ENCODE data around the gene GDF2. TPM values are rescaled to one million over a fixed set of nuclear protein-coding genes. Genes with fewer than 3 reads are reported as not detected.

The GDF2 gene
- total and polyA plus RNA-seq, 4 donors = not detected

DNA sequence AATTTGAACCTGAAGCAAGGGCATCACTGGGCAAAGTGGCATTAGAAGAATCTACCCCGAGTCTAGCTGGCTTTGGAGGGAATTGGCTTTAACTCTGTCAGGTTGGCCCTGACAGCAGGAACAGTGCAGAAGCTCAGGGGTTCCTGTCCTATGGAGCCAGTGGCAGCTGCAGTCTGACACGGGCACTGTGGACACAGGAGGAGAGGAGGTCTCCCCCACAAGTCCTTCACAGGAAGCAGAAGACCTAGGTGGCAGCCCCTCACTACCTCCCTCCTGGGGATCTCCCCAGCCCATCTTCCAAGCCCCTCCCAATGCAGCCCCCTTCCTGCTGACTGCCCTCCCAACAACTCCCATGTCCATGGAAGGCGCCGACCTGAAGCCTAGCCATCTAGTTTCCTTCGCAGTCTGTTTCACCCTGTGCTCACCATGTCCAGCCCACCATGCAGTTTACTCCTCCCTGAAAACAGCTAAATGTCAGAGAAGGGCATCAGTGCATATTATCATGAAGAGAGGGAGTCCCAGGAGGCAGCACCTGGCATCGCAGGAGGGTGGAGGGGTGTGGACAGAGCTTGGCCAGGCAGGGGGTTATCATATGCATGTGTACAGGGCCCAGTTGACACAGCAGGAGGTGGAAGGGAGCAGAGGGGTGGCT is 40.1 kb upstream of the GDF2 start:
- Histone ChIP-seq H3K27me3 (ENCODE audit: control insufficient read depth in 3 of 3, insufficient read depth in 3 of 3, low read length in 2 of 3) (no peaks in the 10 kb centered on the region), H3K4me3 (no peak overlapping the region), H3K9me3 (ENCODE audit: control insufficient read depth in 4 of 4, insufficient read depth in 3 of 4, low read length in 3 of 4) (no peaks in the 10 kb centered on the region), H3K36me3 (ENCODE audit: control insufficient read depth in 4 of 4, insufficient read depth in 4 of 4, low read length in 4 of 4) (no peaks in the 10 kb centered on the region), H3K4me1 (ENCODE audit: control insufficient read depth in 5 of 5, insufficient read depth in 5 of 5, low read length in 5 of 5) (peaks cover 0 to 8% (median 0%) of the 10 kb centered on the region in 5 donors), H3K27ac (ENCODE audit: low read depth in 1 of 2, low read length in 1 of 2) (no peak overlapping the region), H3K9ac (ENCODE audit: insufficient read depth in 1 of 2, low read length in 2 of 2) (no peak overlapping the region)
- ATAC-seq (ENCODE audit: insufficient read depth, low FRiP score) = no peak
- DNase-seq = no peak
- TF ChIP-seq, protein P1, sequence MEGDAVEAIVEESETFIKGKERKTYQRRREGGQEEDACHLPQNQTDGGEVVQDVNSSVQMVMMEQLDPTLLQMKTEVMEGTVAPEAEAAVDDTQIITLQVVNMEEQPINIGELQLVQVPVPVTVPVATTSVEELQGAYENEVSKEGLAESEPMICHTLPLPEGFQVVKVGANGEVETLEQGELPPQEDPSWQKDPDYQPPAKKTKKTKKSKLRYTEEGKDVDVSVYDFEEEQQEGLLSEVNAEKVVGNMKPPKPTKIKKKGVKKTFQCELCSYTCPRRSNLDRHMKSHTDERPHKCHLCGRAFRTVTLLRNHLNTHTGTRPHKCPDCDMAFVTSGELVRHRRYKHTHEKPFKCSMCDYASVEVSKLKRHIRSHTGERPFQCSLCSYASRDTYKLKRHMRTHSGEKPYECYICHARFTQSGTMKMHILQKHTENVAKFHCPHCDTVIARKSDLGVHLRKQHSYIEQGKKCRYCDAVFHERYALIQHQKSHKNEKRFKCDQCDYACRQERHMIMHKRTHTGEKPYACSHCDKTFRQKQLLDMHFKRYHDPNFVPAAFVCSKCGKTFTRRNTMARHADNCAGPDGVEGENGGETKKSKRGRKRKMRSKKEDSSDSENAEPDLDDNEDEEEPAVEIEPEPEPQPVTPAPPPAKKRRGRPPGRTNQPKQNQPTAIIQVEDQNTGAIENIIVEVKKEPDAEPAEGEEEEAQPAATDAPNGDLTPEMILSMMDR (IDR thresholded peaks at IDR 0.05; ENCODE audit: control extremely low read depth, extremely low read depth) = no peak
- WGBS, 2 donors = 84 to 85% methylated on average over 6 of the region's 6 CpGs

DNA sequence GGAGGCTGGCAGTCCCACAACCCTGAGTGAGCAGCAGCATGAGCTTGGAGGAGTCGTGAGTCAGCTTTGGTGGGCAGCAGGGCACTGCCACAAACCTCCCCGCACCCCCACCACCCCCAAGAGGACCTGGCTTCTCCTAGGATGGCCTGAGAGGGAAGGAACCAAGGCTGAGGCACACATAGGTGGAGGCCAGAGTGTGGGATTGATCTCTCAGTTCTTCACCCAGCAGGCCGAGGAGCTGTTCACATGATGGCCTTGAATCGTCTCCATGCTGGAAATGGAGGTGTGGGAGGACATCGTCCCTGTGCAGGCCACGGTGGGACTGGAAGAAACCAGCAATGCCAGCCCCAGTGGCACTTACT is 39.6 kb upstream of the GDF2 start:
- DNase-seq (no peak), ATAC-seq (ENCODE audit: insufficient read depth, low FRiP score) (no peak)
- Histone ChIP-seq H3K27me3 (ENCODE audit: control insufficient read depth in 3 of 3, insufficient read depth in 3 of 3, low read length in 2 of 3) (no peaks in the 10 kb centered on the region), H3K9me3 (ENCODE audit: control insufficient read depth in 4 of 4, insufficient read depth in 3 of 4, low read length in 3 of 4) (no peaks in the 10 kb centered on the region), H3K4me1 (ENCODE audit: control insufficient read depth in 5 of 5, insufficient read depth in 5 of 5, low read length in 5 of 5) (peaks cover 0 to 13% (median 3%) of the 10 kb centered on the region in 5 donors), H3K27ac (ENCODE audit: low read depth in 1 of 2, low read length in 1 of 2) (no peak overlapping the region), H3K36me3 (ENCODE audit: control insufficient read depth in 4 of 4, insufficient read depth in 4 of 4, low read length in 4 of 4) (no peaks in the 10 kb centered on the region), H3K4me3 (no peak overlapping the region), H3K9ac (ENCODE audit: insufficient read depth in 1 of 2, low read length in 2 of 2) (no peak overlapping the region)
- TF ChIP-seq, protein P1 (IDR thresholded peaks at IDR 0.05; ENCODE audit: control extremely low read depth, extremely low read depth) = no peak
- 91 to 93% methylated on average over 6 of the region's 6 CpGs for WGBS, 2 donors

DNA sequence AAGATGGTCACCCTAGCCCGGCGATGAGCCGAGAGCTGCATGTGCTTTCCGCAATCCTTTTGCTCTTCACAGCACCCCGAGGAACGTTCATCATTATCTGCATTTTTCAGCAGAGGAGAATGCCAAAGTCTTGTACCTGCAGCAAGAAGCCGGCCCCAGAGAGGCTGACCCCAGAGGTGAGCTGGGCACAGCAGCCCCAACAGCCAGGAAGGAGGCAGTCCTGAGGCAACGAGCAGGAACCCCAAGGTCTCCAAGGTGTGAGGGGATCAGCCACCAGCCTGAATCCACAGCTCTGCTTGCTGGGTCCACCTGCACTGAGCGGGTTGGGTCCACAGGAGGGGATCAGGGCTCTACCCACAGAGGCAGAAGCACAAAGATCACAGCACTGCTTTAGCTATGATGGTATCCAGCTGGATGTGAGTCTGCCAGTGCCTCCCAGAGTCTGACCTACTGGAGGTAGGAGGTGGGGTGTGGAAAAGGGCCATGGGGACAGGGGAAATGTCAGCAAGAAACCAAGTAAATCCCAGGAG is 39.1 kb upstream of the GDF2 start:
- H3K4me1 ChIP-seq (ENCODE audit: control insufficient read depth in 5 of 5, insufficient read depth in 5 of 5, low read length in 5 of 5) = peaks cover 0 to 16% (median 3%) of the 10 kb centered on the region in 5 donors
- ATAC-seq (ENCODE audit: insufficient read depth, low FRiP score) (no peak), DNase-seq (no peak)
- TF ChIP-seq, protein P1 (IDR thresholded peaks at IDR 0.05; ENCODE audit: control extremely low read depth, extremely low read depth) = no peak
- no peak overlapping the region for H3K27ac ChIP-seq (ENCODE audit: low read depth in 1 of 2, low read length in 1 of 2)
- 85% methylated on average over 9 of the region's 9 CpGs for WGBS, 2 donors
- no peak overlapping the region for H3K9ac ChIP-seq (ENCODE audit: insufficient read depth in 1 of 2, low read length in 2 of 2)
- no peaks in the 10 kb centered on the region for H3K27me3 ChIP-seq (ENCODE audit: control insufficient read depth in 3 of 3, insufficient read depth in 3 of 3, low read length in 2 of 3)
- no peaks in the 10 kb centered on the region for H3K36me3 ChIP-seq (ENCODE audit: control insufficient read depth in 4 of 4, insufficient read depth in 4 of 4, low read length in 4 of 4)
- H3K4me3 ChIP-seq = no peak overlapping the region
- H3K9me3 ChIP-seq (ENCODE audit: control insufficient read depth in 4 of 4, insufficient read depth in 3 of 4, low read length in 3 of 4) = no peaks in the 10 kb centered on the region

DNA sequence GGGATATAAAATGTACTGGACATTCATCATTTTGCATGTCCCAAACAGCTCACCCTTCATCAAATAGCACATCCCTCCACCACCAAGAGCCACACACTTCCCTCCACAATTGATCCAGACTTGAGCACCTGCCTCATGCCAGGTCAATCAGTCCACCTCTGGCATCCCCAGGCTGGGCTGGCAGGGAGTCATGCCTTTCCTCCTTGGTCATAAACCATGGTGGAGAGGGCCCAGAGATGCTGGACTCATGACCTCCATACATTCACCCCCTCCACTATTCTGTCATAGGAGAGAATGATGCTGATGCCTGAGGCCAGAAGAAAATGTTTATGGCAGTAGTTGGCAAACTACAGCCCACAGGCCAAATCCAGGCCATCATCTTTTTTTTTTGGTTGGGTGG is 38.4 kb upstream of the GDF2 start:
- ATAC-seq (ENCODE audit: insufficient read depth, low FRiP score) (no peak), DNase-seq (no peak)
- TF ChIP-seq, protein P1 (IDR thresholded peaks at IDR 0.05; ENCODE audit: control extremely low read depth, extremely low read depth) = no peak
- Histone ChIP-seq H3K9me3 (ENCODE audit: control insufficient read depth in 4 of 4, insufficient read depth in 3 of 4, low read length in 3 of 4) (no peaks in the 10 kb centered on the region), H3K4me3 (no peak overlapping the region), H3K27ac (ENCODE audit: low read depth in 1 of 2, low read length in 1 of 2) (no peak overlapping the region), H3K27me3 (ENCODE audit: control insufficient read depth in 3 of 3, insufficient read depth in 3 of 3, low read length in 2 of 3) (no peaks in the 10 kb centered on the region), H3K9ac (ENCODE audit: insufficient read depth in 1 of 2, low read length in 2 of 2) (no peak overlapping the region), H3K4me1 (ENCODE audit: control insufficient read depth in 5 of 5, insufficient read depth in 5 of 5, low read length in 5 of 5) (peaks cover 0 to 16% (median 3%) of the 10 kb centered on the region in 5 donors), H3K36me3 (ENCODE audit: control insufficient read depth in 4 of 4, insufficient read depth in 4 of 4, low read length in 4 of 4) (no peaks in the 10 kb centered on the region)

Measured in lung (tissue), 12 donors.